ENCODE data around the gene CGN.

CGN gene

DNA sequence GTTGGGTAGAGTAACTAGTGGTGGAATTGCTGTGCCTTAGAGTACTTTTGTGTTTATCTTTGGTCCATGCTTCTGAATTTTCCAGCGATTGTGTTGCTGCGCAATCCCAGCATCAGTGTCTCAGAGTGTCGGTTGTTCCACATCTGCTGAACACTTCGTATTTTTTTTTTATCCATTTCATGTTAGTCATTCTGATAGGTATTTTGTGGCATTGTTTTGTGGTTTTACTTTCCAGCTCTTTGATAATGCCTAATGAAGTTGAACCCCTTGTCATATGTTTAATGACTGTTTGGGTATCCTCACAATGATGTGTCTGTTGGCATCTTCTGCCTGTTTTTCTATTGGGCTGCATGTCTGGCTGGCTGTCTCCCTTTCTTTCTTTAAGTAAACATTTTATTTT, 42.5 kb downstream of the CGN start:
- no peak for DNase-seq

DNA sequence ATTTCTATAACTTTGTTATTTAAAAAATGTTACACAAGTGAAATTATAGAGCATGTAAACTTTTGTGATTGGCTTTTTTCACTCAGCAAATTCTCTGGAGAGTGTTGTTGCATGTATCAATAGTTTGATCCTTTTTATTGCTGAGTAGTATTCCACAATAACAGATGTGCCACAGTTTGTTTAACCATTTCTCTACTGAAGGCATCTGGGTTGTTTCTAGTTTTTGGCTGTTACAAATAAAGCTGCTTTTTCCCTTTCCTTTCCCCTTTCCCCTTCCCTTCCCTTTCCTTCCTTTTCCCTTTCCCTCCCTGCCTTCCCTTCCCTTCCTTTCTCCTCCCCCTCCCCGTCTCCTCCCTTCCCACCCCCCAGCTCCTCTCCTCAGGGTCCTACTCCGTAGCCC, 44.9 kb downstream of the CGN start:
- no peak for DNase-seq

DNA sequence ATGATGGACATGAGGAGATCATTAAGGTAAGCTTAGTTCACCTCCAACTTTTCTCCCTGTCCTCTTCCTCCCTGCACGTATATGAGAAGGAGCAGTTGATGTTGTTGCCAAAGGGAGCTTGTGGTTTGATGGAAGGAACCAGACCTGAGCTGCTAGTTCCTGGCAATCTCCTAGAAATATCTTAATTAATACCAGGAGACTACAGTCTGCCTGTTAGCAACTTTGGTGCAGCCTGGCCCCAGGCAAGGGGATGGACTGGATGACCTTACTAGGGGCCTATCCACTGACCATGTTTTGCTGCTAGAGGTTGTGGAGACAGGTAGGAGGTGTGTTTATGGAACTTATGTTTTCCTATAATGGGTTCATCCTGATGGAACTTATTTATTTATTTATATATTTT, 51.5 kb downstream of the CGN start:
- DNase-seq = no peak

DNA sequence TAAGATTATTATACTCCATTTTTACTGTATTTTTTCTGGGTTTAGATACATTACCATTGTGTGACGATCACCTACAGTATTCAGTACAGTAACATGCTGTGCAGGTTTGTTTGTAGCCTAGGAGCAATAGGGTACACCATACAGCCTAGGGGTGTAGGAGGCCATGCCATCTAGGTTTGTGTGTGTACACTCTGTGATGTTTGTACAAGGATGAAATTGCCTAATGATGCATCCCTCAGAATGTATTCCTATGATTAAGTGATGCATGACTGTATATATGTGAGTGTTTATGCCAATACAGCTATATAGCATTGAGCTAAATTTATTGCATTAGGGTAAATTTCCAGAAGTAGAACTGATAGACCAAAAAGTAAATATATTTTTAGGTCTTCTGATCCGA, 52.2 kb downstream of the CGN start:
- DNase-seq = no peak

DNA sequence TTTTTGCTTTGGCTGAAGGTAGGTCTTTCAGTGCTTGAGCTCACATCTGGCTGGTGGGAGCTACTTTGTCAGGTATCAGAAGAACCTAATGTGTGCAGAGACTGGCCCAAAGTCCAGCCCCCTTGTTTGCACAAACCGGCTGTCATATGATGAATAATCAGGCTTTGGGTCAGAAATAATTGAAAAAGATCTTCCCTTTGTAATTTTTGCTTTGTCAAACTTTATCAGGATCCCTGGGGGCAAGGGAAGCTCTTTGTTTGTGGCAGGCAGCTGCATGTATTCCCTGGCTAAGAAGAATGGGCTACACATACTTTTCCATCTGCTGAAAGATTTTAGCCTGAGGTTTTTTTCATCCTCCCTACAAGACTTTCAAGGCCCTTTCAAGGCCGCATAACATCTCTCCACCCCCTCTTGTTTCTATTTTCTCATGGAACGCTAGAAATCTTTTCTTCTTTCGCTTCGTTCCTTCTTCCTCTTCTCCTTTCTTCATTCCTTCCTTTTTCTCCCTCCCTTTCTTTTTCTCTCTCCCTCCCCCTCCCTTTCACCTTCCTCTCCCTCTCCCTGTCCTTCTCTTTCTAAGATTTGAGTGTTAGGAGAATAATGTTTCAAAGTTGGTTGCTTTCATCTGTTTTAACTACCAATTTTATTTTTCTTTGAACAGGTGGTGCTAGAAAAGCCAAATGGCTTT, 54.5 kb downstream of the CGN start:
- no peak for DNase-seq

DNA sequence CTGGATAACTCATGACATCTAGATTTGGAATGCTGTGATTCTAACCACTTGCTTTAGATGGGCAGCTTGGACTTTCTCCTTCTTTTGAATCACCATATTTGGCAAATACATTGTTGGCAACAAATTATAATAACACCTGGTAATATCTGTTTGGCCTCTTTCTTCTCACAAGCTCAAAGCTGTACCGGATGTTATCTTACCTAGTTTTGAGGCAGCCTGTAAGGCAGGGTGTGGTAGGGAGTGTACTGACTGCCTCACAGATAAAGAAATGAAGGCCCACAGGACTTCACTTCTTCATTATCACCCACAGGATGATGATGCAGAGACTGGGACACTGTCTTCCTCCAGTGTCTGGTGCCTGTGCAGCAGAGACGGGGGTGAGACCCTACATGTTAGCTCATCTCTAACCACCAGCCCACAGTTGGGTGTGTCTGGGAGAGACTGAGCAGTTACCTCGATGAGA, 57.5 kb downstream of the CGN start:
- peak in 1 of 2 donors; percentile 30 for DNase-seq

DNA sequence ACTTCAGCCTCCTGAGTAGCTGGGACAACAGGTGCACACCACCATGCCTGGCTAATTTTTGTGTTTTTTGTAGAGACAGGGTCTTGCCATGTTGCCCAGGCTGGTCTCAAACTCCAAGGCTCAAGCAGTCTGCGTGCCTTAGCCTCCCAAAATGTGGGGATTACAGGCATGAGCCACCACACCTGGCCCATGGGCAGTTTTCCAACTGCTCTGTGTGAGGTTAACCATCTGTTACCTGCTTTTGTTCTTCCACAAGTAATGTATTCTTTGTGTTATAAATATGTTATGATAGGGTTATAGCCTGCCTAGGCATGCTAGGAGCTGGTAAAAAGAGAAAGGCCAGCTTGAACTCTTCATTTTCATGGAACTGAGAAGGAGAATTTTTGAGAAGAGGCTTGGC, 59.6 kb downstream of the CGN start:
- no peak for DNase-seq

DNA sequence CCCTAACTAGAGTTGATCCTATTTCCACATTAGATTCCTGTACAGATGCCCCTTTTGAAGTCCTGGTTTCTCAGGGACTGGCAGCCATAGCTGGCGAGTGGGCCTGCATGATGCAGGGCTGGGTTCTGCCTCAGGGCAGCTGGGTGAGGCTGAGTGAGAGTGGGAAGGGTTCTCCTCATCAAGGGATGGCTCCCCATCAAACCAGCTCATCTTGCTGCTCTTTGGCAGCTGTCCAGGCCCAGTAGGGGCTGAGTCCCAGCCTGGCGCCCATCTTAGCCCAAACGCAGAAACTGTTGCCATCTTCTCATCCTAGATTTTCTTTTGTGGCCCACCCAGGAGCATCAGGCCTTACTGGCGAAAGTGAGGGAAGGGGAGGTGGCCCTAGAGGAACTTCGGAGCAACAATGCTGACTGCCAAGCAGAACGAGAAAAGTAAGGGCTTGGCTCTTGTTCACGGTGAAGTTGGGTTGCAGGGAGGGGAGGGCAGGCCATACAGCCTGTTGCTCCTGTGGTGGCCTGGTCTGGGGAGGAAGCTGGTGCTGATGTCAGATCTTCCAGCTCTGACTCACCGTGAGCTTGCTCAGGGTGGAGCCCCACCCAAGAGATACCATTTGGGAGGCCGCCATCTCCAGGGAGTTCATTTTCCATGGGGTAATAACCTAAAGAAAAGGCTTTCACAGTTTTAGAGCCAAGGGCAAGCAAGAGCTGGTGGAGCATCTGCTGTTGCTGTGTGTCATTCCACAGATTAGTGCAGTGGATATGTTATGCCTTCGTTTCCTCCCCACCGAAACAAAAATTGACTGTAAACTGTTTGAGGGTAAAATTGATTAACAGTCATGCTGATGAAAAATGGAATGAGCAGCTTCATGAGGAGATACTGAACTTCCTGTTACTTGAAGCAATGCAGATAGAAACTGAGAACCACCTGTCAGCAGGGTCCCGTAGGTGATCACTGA, 63.7 kb downstream of the CGN start:
- DNase-seq = peak in 1 of 2 donors; percentile 11

DNA sequence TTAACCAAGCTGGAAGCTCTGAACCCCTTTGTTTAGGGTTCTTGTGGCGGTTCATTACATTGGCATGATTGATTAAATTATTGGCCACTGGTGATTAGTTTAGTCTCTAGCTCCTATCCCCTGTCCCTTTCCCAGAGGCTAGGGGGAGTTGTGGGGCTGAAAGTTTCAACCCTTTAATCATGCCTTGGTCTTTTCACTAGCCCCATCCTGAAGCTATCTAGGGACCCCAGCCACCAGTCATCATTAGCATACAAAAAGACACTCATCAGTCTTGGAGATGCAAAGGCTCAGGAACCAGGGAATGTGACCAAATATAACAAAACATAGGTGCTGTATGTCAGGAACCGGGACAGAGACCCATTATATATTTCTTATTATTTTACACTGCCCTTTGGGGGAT, 66.0 kb downstream of the CGN start:
- DNase-seq = no peak

DNA sequence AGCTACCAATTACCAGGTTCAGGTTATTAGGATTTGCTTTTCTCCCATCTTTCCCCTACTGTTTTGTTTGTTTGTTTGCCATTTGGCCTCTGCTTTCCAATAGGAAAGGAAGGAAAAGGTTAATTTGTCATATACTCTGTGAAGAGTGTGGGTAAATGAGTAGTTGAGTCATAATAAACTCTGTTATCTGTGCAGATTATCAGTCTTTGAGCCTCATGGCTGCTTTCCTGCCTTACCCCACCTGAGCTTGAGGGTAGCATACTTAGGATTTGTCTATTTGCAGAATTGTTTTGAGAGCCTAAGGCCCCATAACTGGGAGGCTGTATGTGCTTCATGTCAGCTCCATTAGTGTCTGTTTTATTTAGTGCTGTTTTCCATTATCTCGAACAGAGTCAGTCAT, 67.8 kb downstream of the CGN start:
- DNase-seq = no peak

DNA sequence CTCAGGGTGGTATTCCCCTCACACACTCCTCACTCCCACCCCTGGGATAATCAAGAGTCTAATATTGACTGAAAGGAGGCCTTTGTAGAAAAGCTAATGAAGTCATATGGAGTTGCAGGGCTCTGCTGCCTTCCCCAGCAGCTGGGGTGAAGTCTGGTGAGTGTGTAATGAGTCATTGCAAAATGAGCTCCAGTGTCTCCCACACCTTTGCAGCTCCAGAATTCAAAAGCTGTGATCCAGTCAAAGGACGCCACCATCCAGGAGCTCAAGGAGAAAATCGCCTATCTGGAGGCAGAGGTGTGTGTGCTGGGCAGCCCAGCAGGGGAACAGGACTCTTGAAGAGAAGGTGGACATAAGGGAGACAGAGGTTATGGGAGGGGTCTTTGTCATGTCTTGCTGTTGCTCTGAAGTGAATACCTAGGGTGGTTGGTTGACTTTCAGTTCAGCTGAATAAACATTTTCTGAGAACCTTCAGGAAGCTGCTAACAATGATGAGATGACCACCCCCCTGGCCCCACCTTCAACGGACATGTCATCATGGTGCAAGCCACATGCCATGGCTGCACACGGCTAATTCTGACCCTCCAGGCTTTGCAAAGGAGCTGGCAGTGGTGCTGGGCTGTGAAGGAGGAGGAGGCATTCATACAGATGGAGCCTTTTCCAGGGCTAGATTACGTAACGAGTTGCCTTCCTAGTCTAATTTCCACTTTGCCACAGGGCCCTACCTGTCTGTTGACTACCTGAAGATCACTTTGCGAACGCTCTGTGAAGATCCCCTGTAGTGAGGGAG, 68.4 kb downstream of the CGN start:
- DNase-seq = no peak

DNA sequence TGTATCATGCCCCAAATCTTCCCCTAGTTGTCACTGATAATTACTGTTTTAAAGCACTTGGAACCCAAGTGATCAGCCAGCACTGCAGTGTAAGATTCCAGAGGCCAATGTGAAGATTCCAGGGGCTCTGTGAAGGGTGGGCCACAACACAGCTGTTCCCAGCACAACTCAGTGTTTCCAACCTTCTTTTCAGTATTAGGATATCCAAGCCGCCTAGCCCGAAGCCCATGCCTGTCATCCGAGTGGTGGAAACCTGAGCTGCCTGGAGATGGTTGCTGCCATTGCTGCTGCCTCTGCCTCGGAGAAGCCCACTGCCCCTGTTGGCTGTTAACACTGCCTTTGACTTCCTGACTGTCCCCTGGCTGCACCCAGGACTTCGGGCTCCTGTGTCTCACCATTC, 70.3 kb downstream of the CGN start:
- no peak for DNase-seq

DNA sequence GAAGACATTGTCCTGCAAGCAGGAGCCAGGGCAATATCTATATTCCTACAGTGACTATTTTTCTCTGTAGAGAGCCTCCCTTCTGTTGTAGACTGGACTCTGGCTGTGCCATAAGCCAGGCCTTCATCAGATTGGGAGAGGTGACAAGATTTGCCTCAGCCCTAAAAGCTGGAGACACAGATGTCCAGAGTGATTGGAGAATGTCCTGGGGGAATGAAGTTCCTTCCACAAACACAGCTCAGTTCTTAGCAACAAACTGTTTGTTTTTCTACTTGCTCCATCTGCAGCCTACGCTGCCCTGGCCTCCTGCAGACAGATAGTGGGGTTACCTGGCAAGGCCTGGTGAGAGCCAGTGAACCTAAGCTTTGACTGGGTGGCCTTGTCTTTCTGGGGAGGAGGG, 70.7 kb downstream of the CGN start:
- no peak for DNase-seq

DNA sequence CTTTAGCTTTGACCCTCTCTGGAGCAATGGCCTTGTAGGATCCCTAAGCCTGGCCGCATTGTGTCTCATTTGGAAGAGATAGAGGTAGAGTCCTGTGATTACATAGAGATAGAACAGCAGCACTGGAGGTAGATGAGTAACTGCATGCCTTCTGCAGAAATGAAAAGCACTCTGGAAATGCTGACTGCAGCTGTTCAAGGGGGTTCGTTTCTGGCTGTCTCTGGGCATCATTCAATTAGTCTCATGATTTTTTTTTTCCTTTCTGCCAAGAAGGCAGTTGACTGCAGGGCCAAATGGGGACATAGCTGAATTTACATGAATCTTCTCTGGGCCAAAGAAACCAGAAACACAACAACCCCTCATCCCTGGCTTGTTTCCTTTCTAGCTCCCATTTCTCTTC, 72.6 kb downstream of the CGN start:
- DNase-seq = no peak

DNA sequence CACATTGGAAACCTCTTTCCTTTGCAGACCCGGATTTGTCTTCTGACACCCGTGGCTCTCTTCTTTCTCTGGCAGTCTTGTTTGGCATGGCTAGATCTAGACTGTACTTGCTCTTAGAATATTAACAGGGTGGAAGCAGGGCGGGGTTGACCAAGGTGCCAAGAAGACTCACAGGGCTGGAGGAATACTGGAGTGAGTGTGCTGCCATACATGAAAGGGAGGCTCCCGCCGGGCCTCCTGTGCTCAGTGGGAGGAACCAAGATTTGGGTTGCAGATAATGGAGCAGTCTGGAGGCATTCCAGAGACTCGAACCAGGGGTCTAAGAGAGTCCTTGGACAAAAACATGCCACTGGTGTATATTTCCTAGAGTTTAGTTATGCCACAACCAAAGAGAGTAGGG, 73.1 kb downstream of the CGN start:
- DNase-seq = no peak

DNA sequence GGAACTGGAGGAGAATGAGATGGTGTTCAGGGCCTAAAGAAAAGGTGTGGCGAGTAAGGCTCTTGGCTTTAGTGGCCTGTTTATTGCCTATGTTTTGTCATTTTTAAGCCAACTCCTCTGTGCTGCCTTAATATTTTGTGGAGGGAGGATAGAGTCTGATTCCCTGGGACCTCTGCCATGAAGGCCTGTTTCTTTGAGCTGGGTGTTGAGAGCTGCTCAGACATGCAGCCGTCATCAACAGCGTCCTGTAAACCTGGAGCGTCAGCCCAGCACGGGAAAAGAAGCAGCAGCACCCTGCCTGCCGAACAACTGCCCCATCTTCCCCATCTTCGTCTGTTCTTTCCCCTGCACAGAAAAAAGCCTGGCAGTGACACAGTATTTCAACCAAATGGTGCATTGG, 73.6 kb downstream of the CGN start:
- no peak for DNase-seq

DNA sequence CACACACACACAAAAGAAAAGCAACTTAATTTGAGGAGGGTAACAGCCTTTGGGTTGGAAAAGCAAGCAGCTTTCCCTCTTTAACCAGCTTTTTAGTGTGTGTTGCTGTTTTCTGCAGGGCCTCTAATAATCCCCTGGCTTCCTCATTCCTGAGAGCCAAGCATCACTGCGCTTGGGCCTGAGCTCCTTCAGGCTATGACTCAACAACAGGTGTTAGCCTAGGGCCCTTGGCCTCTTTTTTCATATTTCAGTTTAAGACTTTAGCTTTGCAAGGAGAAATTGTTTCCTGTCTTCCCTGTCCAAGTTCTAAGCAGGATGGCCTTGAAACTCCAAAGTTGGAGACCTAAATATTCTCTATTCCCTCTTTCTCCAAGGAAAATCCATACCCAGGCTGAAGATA, 74.4 kb downstream of the CGN start:
- DNase-seq = no peak
